ENCODE data around the gene NECTIN3.

The NECTIN3 gene

GRCh38 chr3:111215481-111215880 is 143.9 kb downstream of the NECTIN3 start:
- H3K4me3 ChIP-seq (ENCODE audit: low read depth, low read length), result no peak overlapping the region

DNA sequence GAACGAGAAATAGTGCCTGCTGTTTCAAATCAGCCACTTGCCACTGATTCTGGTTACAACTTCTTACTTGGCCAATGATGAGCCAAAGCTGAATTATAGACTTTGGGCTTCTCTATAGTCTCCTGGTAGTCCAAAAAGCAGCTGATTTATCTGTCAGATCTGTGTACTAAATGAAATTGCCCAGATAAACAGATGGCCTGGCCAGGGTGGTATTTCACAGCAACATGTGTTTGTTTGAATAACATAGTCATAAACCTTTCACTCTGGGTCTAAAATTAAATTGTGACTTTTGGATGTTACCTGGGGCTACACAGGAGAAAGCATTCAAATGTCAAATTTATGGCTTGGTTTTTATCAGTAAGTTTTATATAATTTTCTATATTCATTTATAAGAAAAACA is 147.0 kb downstream of the NECTIN3 start:
- H3K4me3 ChIP-seq (ENCODE audit: low read depth, low read length), result no peak overlapping the region
- TF ChIP-seq CTCF (IDR thresholded peaks at IDR 0.05; ENCODE audit: borderline replicate concordance, insufficient read depth, low read depth, low read length), result no peak

More at GRCh38 chr3:111215481-111215880, 143.9 kb downstream of the NECTIN3 start:
- no peak for TF ChIP-seq CTCF (IDR thresholded peaks at IDR 0.05; ENCODE audit: borderline replicate concordance, insufficient read depth, low read depth, low read length)

GRCh38 chr3:111227216-111227615 is 155.6 kb downstream of the NECTIN3 start:
- H3K4me3 ChIP-seq (ENCODE audit: low read depth, low read length), result no peak overlapping the region
- TF ChIP-seq CTCF (IDR thresholded peaks at IDR 0.05; ENCODE audit: borderline replicate concordance, insufficient read depth, low read depth, low read length), result no peak

GRCh38 chr3:111229301-111229700 is 157.7 kb downstream of the NECTIN3 start:
- TF ChIP-seq CTCF (IDR thresholded peaks at IDR 0.05; ENCODE audit: borderline replicate concordance, insufficient read depth, low read depth, low read length), result no peak
- H3K4me3 ChIP-seq (ENCODE audit: low read depth, low read length), result no peak overlapping the region

- TF ChIP-seq CTCF (IDR thresholded peaks at IDR 0.05; ENCODE audit: borderline replicate concordance, insufficient read depth, low read depth, low read length), result no peak
- H3K4me3 ChIP-seq (ENCODE audit: low read depth, low read length), result no peak overlapping the region
These were observed 165.5 kb downstream of the NECTIN3 start for GRCh38 chr3:111236836-111237713.

GRCh38 chr3:111237946-111238345 is 166.3 kb downstream of the NECTIN3 start:
- H3K4me3 ChIP-seq (ENCODE audit: low read depth, low read length), result no peak overlapping the region
- TF ChIP-seq CTCF (IDR thresholded peaks at IDR 0.05; ENCODE audit: borderline replicate concordance, insufficient read depth, low read depth, low read length), result no peak

- no peak for TF ChIP-seq CTCF (IDR thresholded peaks at IDR 0.05; ENCODE audit: borderline replicate concordance, insufficient read depth, low read depth, low read length)
These were observed 167.3 kb downstream of the NECTIN3 start for GRCh38 chr3:111238885-111239284.

More at GRCh38 chr3:111238885-111239284, 167.3 kb downstream of the NECTIN3 start:
- H3K4me3 ChIP-seq (ENCODE audit: low read depth, low read length), result no peak overlapping the region
